Measurements from ENCODE around the gene HCAR3. TPM values are rescaled to one million over a fixed set of nuclear protein-coding genes. Genes with fewer than 3 reads are reported as not detected.
A peak's percentile ranks its signal among the peaks of the same experiment; 100 is the strongest.
"Not testable (repeated sequence)": the region's sequence is repeated elsewhere in the genome, so short reads cannot be mapped to it uniquely, and the experiment has no call there.

Gene HCAR3
- total and polyA plus RNA-seq, 2 donors from 2014 or later: not detected

DNA sequence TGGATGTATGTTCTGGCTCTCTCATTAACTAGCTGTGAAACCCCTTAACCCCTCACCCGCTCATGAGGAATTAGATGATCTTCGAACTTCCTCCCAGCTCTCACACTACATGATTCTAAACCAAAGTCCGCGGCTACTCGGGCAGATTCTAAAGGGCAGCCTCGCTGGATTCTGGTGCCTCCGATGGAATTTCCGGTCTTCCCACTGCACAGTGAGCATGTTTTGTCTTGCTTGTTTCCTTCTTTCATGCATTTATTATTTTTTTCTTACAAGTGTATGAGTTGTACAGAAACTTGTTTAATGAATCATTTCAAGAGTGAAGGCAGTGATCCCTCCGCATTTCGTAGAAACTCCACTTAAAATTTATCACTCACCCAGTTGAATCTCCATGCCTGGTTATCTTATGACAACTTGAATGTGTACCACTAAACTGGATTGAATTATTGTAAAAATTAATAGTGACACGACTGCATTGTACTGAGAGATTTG is 4.5 kb upstream of the HCAR3 start:
- intact Hi-C loops (cut with DNase I): no loop called here
- DNase-seq: peak in 2 of 5 donors; percentile 17 to 48
- Histone ChIP-seq H3K4me3 (ENCODE audit: low read length in 3 of 3) (no peak overlapping the region), H3K36me3 (ENCODE audit: control insufficient read depth in 2 of 3, insufficient read depth in 3 of 3, low read length in 3 of 3) (no peaks in the 10 kb centered on the region), H3K27ac (ENCODE audit: low read depth in 2 of 2, low read length in 2 of 2) (no peak overlapping the region), H3K9me3 (ENCODE audit: control insufficient read depth in 2 of 3, insufficient read depth in 1 of 3, low read length in 3 of 3) (no peaks in the 10 kb centered on the region), H3K9ac (ENCODE audit: low read length in 3 of 3) (no peak overlapping the region), H3K27me3 (ENCODE audit: control insufficient read depth, insufficient read depth, low read length) (no peaks in the 10 kb centered on the region), H3K4me1 (ENCODE audit: control insufficient read depth in 2 of 3, insufficient read depth in 2 of 3, low read depth in 1 of 3, low read length in 3 of 3) (no peaks in the 10 kb centered on the region)
- TF ChIP-seq, protein P1, sequence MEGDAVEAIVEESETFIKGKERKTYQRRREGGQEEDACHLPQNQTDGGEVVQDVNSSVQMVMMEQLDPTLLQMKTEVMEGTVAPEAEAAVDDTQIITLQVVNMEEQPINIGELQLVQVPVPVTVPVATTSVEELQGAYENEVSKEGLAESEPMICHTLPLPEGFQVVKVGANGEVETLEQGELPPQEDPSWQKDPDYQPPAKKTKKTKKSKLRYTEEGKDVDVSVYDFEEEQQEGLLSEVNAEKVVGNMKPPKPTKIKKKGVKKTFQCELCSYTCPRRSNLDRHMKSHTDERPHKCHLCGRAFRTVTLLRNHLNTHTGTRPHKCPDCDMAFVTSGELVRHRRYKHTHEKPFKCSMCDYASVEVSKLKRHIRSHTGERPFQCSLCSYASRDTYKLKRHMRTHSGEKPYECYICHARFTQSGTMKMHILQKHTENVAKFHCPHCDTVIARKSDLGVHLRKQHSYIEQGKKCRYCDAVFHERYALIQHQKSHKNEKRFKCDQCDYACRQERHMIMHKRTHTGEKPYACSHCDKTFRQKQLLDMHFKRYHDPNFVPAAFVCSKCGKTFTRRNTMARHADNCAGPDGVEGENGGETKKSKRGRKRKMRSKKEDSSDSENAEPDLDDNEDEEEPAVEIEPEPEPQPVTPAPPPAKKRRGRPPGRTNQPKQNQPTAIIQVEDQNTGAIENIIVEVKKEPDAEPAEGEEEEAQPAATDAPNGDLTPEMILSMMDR (IDR thresholded peaks at IDR 0.05; ENCODE audit: borderline replicate concordance, extremely low read depth, insufficient read depth): no peak
- FAIRE-seq: no peak

DNA sequence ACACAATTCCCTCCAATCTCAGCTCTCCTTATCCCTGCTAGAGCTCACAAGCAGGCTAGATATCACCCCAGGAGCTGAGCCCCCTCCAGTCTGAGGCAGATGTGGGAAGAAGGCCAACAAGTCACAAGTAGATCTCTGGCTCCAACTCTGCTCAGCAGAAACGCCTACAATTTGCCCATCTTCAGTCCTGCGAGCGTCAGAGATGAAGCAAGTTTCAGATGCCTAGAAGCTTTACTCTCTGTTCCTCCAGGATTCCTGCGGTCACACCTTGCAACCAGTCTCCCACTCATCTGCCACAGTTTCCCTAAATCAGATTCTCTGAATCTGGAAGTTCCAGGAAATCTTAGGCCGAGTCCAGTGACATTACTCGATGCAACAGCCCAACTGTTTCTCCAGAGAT is 1.4 kb downstream of the HCAR3 start:
- H3K27me3 ChIP-seq (ENCODE audit: control insufficient read depth, insufficient read depth, low read length); FAIRE-seq; H3K9ac ChIP-seq (ENCODE audit: low read length in 3 of 3); H3K9me3 ChIP-seq (ENCODE audit: control insufficient read depth in 2 of 3, insufficient read depth in 1 of 3, low read length in 3 of 3); intact Hi-C loops (cut with DNase I); H3K4me1 ChIP-seq (ENCODE audit: control insufficient read depth in 2 of 3, insufficient read depth in 2 of 3, low read depth in 1 of 3, low read length in 3 of 3); H3K27ac ChIP-seq (ENCODE audit: low read depth in 2 of 2, low read length in 2 of 2); DNase-seq; H3K4me3 ChIP-seq (ENCODE audit: low read length in 3 of 3); H3K36me3 ChIP-seq (ENCODE audit: control insufficient read depth in 2 of 3, insufficient read depth in 3 of 3, low read length in 3 of 3): not testable (repeated sequence)

- intact Hi-C loops (cut with DNase I); H3K27me3 ChIP-seq (ENCODE audit: control insufficient read depth, insufficient read depth, low read length); H3K27ac ChIP-seq (ENCODE audit: low read depth in 2 of 2, low read length in 2 of 2); H3K4me3 ChIP-seq (ENCODE audit: low read length in 3 of 3); H3K36me3 ChIP-seq (ENCODE audit: control insufficient read depth in 2 of 3, insufficient read depth in 3 of 3, low read length in 3 of 3); FAIRE-seq; DNase-seq; H3K9ac ChIP-seq (ENCODE audit: low read length in 3 of 3); H3K9me3 ChIP-seq (ENCODE audit: control insufficient read depth in 2 of 3, insufficient read depth in 1 of 3, low read length in 3 of 3); H3K4me1 ChIP-seq (ENCODE audit: control insufficient read depth in 2 of 3, insufficient read depth in 2 of 3, low read depth in 1 of 3, low read length in 3 of 3): not testable (repeated sequence)
Observed at GRCh38 chr12:122713491-122714188, 3.0 kb downstream of the HCAR3 start.

DNA sequence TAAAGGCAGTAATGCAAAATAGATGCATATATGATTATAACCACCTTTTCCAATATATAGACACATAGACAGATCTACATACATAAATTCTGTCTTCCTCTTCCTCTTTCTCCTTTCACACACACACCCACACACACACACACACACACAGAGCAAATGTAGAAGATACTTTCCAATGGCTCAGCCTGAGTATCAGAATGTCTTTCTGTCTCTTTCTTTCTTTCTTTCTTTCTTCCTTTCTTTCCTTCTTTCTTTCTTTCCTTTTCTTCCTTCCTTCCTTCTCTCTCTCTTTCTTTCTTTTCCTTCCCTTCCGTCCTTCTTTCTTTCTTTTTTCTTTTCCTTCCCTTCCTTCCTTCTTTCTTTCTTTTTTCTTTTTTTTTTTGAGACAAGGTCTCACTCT is 5.3 kb downstream of the HCAR3 start:
- DNase-seq; H3K9ac ChIP-seq (ENCODE audit: low read length in 3 of 3); H3K27ac ChIP-seq (ENCODE audit: low read depth in 2 of 2, low read length in 2 of 2); FAIRE-seq; H3K9me3 ChIP-seq (ENCODE audit: control insufficient read depth in 2 of 3, insufficient read depth in 1 of 3, low read length in 3 of 3); H3K4me3 ChIP-seq (ENCODE audit: low read length in 3 of 3); H3K4me1 ChIP-seq (ENCODE audit: control insufficient read depth in 2 of 3, insufficient read depth in 2 of 3, low read depth in 1 of 3, low read length in 3 of 3); intact Hi-C loops (cut with DNase I); H3K27me3 ChIP-seq (ENCODE audit: control insufficient read depth, insufficient read depth, low read length); H3K36me3 ChIP-seq (ENCODE audit: control insufficient read depth in 2 of 3, insufficient read depth in 3 of 3, low read length in 3 of 3): not testable (repeated sequence)

GRCh38 chr12:122710341-122710740 is 6.3 kb downstream of the HCAR3 start:
- H3K36me3 ChIP-seq (ENCODE audit: control insufficient read depth in 2 of 3, insufficient read depth in 3 of 3, low read length in 3 of 3); H3K9ac ChIP-seq (ENCODE audit: low read length in 3 of 3); intact Hi-C loops (cut with DNase I); DNase-seq; H3K4me1 ChIP-seq (ENCODE audit: control insufficient read depth in 2 of 3, insufficient read depth in 2 of 3, low read depth in 1 of 3, low read length in 3 of 3); H3K27me3 ChIP-seq (ENCODE audit: control insufficient read depth, insufficient read depth, low read length); H3K27ac ChIP-seq (ENCODE audit: low read depth in 2 of 2, low read length in 2 of 2); FAIRE-seq; H3K9me3 ChIP-seq (ENCODE audit: control insufficient read depth in 2 of 3, insufficient read depth in 1 of 3, low read length in 3 of 3); H3K4me3 ChIP-seq (ENCODE audit: low read length in 3 of 3): not testable (repeated sequence)

DNA sequence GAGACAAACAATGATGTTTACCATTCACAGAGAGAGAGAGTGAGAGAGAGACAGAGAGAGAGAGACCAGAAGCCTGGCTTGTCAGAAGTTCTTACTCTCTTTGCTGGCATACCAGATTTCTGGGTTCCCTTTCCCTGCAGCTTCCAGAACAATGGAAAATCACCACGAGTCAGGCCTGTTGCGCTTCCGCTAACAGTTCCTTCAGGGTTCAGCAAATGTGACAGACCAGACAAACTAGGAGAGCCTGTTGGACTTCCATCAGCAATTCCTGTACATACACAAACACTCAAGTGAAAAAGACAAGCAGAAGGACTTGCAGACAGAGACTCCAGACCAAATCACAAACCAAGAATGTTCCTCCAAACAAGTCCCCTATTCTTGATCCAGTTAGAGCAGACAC is 7.3 kb downstream of the HCAR3 start:
- H3K9me3 ChIP-seq (ENCODE audit: control insufficient read depth in 2 of 3, insufficient read depth in 1 of 3, low read length in 3 of 3); H3K9ac ChIP-seq (ENCODE audit: low read length in 3 of 3); H3K27me3 ChIP-seq (ENCODE audit: control insufficient read depth, insufficient read depth, low read length); H3K4me3 ChIP-seq (ENCODE audit: low read length in 3 of 3); intact Hi-C loops (cut with DNase I); FAIRE-seq; H3K36me3 ChIP-seq (ENCODE audit: control insufficient read depth in 2 of 3, insufficient read depth in 3 of 3, low read length in 3 of 3); H3K27ac ChIP-seq (ENCODE audit: low read depth in 2 of 2, low read length in 2 of 2); DNase-seq; H3K4me1 ChIP-seq (ENCODE audit: control insufficient read depth in 2 of 3, insufficient read depth in 2 of 3, low read depth in 1 of 3, low read length in 3 of 3): not testable (repeated sequence)

- H3K9ac ChIP-seq (ENCODE audit: low read length in 3 of 3); H3K36me3 ChIP-seq (ENCODE audit: control insufficient read depth in 2 of 3, insufficient read depth in 3 of 3, low read length in 3 of 3); H3K4me1 ChIP-seq (ENCODE audit: control insufficient read depth in 2 of 3, insufficient read depth in 2 of 3, low read depth in 1 of 3, low read length in 3 of 3); DNase-seq; H3K27me3 ChIP-seq (ENCODE audit: control insufficient read depth, insufficient read depth, low read length); intact Hi-C loops (cut with DNase I); H3K4me3 ChIP-seq (ENCODE audit: low read length in 3 of 3); FAIRE-seq; H3K9me3 ChIP-seq (ENCODE audit: control insufficient read depth in 2 of 3, insufficient read depth in 1 of 3, low read length in 3 of 3); H3K27ac ChIP-seq (ENCODE audit: low read depth in 2 of 2, low read length in 2 of 2): not testable (repeated sequence)
Observed at GRCh38 chr12:122703841-122704240, 12.8 kb downstream of the HCAR3 start.

Measured in kidney (tissue), 14 donors.